ENCODE data around the gene SPON1.
"Not testable (repeated sequence)": the region's sequence is repeated elsewhere in the genome, so short reads cannot be mapped to it uniquely, and the experiment has no call there.

SPON1 gene

DNA sequence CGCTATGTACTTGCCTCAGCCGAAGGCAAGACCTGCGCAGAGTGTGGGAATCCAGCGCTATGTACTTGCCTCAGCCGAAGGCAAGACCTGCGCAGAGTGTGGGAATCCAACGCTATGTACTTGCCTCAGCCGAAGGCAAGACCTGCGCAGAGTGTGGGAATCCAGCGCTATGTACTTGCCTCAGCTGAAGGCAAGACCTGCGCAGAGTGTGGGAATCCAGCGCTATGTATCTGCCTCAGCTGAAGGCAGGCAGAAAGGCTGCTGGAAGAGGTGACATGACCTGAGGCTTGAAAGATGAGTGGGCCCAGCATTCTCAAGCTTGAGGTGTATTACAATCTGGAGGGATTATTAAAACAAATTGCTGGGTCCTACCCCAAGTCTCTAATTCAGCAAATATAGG, 290.0 kb downstream of the SPON1 start:
- DNase-seq = not testable (repeated sequence)

DNA sequence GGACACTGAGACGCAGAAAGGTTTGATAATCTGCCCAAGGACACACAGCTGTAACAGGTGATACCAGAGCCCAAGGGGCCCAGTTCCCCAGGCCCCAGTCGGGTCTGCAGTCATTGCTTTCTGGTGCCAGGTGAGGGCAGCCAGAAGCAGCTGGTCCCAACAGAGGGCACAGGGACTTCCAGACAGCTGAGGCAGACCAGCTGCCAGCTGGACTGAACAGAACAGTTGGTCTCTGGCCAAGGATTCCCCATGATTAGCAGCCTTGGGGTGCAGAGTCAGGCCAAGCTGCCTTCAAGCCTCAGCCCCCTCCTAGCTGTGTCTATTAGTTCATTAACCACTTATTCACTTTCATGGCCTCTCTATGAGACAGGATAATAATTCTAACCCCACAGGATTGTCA, 290.9 kb downstream of the SPON1 start:
- DNase-seq = no peak

DNA sequence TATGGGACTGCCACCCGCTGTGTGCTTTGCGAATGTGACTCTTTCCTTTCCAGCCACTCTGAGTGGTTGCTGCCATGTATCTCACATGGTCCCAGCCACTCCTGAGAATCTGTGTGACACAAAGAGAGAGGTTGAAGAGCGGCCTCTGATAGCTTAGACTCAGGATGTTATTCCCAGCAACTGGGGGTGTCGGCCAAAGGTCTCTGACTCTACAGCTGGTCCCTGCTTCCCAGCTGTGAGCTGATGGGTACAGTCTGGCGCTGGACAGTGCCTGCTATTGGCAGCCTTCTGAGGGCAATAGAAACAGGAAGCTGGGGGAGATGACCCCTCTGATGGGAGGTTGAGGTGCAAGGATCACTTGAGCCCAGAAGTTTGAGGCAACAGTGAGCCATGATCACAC, 291.3 kb downstream of the SPON1 start:
- no peak for DNase-seq

DNA sequence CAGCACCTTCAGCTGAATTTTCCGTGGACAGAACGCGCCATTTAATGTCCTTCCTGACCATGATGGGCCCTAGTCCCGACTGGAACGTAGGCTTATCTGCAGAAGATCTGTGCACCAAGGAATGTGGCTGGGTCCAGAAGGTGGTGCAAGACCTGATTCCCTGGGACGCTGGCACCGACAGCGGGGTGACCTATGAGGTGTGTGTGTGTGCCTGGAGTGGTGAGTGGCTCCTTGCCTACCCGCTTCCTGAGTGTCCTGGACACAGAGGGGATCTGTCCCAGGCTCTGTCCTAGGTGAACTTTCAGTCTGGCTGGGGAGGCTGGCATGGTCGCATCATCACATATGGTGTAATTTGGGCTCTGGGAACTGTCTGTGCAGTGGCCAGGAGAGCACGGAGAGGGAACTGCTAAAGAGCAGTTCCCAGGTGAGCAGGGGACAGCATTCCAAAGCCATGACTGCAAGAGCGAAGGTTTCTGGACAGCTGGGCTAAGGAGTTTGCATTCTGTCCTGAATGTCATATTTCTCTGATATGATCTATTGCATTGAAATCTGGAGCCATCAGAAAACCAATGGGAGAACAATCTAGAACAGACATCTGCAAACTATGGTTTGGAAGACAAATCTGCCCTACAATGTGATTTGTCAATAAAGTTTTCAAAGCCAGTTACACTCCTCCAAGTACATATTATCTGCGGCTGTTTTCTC, 292.2 kb downstream of the SPON1 start:
- no peak for DNase-seq

DNA sequence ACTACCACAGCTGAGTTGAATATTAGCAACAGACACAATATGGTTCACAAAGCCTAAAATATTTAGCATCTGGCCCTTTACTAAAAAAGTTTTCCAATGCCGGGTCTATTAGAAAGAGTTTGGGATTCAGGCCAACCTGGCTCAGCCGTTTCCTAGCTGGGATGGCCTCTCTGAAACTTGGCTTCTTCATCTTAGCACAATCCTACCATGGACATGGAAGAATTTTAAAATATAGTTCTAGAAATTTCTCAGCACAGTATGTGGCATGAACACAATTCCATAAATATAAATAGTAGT, 292.7 kb downstream of the SPON1 start:
- DNase-seq = no peak

DNA sequence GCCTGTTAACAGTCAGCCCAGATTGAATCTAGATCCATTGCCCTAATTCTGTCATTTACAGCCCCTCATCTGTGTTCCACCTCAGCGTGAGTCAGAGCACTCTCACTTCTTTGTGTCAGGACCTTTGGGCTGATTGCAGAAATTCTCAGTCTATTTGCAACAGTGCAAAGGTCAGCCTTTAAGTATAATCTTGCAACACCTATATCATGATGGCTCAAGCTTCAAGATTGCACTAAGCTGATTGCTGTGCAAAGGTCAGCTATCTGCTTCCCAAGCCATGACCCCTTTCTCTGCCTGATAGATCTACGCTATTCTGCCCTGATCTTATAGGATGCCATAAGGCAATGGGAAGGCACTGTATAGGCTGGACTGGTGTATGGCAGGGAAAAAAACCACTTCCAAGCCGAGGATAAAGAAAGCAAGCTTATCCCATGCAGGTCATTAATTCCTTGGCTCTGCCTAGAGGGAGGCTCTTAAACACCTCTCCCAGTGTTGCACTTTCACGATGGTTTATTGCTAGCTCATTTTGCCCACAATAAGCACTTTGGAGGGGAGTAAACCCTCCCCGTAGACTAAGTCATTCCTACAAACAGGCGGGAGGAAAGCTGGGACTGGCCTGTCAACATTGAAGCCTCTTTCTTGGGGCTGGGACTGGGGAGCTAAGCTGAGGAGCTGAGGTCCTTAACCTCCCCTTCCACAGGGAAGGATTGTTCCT, 295.9 kb downstream of the SPON1 start:
- DNase-seq = no peak

DNA sequence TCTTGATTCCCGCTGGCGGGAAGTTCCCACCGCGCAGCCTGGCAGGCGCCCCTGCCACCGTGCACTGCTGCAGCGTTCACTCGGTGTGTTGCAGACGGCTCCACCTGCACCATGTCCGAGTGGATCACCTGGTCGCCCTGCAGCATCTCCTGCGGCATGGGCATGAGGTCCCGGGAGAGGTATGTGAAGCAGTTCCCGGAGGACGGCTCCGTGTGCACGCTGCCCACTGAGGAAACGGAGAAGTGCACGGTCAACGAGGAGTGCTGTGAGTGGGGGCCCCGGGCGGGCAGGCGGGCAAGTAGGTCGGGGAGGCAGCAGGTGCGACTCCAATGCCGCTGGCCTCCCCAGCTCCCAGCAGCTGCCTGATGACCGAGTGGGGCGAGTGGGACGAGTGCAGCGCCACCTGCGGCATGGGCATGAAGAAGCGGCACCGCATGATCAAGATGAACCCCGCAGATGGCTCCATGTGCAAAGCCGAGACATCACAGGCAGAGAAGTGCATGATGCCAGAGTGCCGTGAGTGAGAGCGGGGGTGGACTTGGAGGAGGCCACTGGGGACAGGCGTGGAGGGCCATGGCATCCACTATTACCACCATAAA, 296.8 kb downstream of the SPON1 start:
- no peak for DNase-seq

DNA sequence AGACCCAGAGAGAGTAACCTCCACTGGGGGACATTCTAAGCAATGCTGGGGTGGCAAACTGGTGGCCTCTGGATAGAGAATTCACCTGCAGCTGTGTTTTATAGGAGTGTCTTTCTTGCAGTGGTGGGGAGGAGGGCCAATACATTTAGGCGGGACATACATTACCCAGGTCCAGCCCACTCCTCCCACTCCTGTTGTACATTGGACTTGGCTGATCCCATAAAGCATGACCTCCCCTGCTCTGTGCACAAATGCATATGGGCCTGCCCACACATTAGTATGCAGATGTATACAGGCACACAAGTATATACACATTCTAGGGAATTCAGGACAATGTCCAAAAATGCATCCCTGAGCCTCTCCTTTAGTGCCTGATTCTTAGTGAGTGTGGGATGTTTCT, 297.4 kb downstream of the SPON1 start:
- DNase-seq = no peak

DNA sequence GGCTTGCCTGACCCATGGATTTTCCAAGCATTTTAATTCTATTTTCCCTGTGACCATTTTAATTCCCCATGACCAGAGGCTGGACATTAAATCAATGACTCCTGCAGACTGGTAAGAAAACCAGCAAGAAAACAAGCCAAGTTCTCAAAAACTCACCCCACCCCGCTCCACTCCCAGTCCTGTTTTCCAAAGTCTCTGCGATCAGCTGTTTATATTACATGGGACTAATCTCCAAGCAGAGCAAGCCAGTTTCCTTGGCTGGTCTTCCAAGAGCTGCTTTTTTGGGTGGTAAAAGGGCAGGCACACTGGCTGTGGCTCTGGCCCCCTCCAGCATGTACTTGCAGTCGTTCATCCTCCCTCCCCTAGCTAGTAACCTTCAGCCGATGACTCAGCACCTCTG, 298.5 kb downstream of the SPON1 start:
- DNase-seq = no peak

DNA sequence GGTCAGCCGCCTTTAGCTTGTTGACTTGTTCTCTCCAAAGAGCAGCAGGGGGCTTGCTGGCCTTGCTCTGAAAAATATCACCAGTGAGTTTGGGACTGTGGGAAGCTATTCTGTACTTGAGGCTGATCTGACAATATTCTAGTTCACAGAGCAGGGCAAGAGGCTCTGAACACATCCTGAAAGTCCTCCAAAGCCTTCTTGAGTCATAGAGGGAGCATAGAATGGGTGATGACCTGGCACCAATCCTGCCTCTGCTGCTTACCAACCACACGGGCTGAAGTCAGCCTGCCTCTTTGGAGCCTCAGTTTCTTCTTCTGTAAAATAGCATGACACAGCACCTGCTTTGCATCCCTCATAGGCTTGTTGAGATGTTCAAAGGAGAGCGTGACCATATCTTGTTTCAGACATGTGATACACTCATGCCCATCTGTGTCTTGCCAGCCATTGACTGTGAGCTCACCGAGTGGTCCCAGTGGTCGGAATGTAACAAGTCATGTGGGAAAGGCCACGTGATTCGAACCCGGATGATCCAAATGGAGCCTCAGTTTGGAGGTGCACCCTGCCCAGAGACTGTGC, 299.8 kb downstream of the SPON1 start:
- no peak for DNase-seq

DNA sequence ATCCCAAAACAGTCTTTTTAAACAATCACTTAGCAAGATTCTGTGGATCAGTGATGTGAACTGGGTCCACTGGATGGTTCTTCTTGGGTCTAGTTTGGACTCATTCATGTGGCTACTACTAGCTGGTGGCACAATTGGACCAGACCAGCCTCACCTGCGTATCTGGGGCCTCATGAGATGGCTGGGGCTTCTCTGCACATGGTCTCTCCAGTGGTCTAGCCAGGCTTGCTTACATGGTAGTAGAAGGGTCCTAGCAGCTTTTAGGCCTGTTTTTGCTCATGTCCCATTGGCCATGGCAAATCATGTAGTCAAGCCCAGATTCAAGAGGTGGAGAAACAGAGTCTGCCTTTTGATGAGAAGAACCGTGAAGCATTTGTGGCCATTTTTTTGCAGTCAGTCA, 302.4 kb downstream of the SPON1 start:
- no peak for DNase-seq

DNA sequence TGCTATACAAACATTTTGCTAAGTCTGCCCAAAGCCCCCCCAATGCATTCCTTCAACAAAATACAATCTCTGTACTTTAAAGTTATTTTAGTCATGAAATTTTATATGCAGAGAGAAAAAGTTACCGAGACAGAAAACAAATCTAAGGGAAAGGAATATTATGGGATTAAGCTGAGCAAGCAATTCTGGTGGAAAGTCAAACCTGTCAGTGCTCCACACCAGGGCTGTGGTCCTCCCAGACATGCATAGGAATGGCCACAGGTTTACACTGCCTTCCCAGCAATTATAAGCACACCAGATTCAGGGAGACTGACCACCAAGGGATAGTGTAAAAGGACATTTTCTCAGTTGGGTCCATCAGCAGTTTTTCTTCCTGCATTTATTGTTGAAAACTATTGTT, 304.1 kb downstream of the SPON1 start:
- no peak for DNase-seq

DNA sequence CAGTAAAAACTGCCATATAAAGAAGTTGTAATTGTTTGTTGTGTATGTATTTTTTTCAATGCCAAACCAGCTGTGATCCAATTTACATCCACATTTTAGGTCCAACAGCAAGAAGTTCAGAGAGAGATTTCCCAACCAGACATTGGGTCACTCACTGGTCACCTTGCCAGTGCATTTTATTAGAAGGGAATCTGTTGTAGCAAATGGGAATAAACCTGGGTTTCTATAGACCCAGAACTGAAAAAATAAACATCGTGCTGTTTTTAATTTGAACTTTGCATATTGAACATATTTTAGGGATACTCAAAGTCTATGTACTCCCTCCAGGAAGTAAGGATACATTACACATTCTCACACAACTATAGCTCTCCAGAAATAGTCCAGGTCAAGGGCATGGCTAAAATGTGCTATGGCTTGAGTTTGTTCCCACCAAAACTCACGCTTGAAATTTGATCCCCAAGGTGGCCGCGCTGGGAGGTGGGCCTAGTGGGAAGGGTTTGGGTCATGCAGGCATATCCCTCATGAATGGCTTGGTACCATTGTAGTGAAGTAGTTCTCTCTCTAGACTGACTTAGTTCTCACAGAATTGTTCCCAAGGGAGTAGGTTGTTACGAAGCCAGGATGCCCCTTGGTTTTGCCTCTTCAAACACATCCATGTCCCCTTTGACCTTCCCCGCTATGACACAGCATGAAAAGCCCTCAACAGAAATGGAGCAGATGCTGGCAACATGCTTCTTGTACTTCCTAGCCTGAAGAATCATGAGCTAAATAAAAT, 305.5 kb downstream of the SPON1 start:
- DNase-seq = no peak

DNA sequence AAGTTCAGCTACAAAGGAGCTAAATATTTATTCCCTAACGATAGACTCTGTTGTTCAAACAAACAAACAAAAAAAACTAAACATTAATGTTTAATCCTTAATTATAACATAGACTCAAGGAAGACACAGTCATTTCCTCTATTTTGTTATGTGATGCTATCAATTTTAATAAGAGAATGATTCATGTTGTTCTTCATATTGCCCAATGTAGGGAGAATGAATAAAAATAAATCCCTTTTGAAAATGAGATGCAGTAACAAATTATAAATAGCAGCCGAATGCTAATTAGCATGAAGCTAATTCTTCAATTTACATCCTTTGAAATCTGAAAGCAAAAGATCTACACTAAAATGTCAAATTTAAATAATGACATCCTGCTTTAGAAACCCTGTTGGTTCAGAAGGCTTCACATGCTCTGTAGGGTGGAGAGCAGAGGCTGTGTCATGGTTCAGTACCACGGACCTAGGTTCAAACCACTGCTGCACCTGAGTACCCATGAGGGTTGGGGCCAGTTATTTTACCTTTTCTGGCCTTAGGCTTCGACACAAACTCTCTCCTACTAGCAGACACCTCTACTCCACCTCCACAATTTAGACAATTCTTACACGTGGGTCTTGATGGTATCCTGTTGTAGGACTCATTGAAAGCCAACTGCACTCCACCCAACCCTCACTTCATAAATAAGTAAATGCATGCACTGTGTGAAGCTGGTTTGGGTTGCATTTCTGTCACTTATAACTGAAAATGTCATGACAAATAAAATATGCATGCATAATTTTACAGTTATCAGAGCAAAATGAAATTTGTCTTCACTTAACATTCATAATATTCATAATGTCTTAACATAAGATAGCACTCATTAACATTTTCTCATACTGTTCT, 307.4 kb downstream of the SPON1 start:
- DNase-seq = no peak

DNA sequence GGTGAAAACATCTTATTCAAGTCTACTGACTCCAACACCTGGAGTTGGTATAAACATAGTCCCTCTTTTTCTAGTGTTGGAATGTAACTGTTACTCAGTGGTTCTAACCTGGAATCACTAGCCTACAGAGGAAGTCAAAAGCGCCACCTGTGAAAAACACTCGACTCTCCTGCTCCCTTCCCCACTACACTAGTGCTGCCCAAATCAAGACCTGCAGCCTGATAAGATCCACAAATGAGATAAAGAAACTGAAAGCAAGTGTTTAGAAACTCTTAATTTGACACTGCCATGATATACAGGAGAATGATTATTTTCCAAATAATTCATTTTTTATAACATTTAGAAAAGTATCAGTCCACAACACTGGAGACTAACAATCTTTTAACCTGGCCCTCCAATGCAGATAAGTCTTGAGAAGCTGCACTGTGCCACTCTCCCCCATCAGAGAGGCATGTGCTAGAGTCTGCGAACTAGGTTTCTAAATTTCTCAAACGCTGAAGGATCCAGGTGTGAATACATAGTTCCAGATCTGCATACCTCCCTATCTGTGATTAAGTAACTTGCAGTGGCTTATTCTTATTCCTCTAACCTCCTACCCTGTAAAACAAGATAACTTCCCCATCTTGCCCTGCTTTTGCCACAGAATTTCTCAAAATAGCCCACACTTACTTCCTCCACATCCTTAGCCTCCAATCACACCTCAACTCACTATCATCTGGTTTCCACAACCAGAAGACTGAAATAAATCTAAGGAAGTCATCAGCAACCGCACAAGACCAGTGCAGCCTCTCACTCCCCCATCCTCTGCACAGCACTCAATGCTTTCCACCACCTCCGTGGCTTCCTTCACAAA, 308.4 kb downstream of the SPON1 start:
- peak; percentile 16 for DNase-seq

DNA sequence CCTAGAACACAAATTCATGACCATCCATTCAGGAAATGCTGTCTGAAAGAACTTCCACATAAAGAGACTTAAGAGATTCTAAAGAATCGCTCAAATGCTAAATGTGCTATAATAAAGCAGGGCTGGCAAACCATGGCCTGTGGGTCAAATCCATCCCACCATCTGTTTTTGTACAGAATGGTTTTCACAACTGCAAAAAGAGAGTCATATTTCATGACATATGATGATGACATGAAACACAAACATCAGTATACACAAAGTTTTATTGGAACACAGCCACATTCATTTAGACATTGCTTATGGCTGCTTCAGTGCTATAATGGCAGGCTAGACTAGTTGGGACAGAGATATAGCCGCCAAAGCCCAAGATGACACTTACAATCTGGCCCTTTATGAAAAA, 311.4 kb downstream of the SPON1 start:
- no peak for DNase-seq

DNA sequence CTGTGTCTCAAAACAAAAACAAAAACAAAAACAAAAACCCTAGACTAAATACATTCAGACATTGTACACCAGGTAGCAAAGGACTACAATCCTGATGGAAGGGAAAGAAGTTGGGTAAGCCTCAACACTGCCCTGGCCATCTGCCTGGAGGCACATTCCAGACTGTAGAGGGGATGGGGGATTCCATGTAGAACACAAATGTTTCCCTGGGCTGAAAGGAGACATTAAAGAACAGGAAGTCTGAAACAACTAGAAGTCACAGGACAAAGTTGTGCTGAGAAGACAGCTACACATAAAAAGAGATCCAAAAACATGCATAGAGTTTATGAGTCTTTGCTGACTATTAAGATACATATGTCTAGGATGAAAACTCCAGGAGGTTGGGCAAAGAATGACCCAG, 312.6 kb downstream of the SPON1 start:
- DNase-seq = no peak

DNA sequence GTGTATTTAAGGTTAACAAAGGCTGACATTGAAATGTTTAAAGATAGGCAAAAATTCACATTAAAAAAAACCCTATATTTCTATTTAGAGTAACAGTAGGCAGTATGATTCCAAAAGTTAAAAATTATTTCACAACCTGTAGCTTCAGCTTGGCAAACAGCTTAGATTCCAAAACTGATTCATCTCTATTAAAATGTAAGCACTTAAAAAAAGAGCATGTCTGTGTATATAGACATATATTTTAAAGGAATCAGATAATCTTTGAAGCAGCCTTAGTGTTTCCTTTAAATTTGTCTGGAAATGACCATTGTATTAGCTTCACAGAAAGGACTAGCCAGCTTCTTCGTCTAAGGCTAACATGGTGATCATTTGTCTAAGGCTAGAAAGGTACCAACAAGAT, 316.3 kb downstream of the SPON1 start:
- not testable (repeated sequence) for DNase-seq

DNA sequence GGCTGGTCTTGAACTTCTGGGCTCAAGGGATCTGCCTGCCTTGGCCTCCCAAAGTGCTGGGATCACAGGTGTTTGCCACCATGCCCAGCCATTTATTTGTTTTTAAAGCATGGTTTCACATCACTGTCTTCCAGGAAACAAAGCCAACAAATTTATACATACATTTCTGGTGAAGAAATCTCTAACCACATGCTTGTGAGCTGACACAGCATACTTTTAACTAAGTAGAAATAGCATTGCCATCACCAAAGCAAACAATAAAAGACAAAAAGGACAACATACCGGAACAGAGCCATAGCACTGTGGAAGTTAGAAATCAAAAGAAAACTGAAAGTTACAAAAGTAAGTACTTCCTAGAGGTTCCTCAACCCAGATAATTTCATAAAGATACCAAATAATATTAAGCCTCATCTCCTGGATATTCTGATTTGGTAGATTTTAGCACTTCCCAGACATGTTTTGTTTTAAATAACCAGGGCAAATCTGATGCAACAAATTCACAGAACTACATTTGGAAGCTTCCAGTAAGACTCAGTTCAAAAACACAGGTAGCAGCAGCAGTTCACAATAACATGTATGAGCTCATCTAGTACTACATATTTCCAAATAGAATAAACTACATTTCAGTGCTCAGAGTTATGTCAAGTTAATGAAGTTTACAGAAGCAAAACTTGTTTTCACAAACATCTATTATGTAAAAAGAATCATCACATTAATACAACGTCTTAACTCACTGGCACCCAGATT, 325.8 kb downstream of the SPON1 start:
- DNase-seq = no peak

DNA sequence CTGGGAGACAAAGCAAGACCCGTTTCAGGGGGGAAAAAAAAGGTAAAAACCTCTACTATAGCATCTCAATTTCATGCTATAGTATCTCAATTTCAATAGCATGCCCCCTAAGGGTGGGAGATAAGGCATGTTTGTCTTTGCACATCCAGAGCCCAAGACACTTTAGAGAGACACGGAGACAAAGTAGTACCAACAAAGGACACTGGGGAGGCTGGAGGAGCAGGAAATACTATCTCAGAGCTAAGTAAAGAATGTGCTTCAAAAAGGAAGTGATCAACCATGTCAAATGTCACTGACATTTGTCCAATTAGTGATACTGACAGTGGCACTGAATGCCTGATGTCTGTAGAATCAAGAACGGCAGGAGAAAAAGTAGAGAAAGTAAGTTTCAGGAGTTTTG, 327.9 kb downstream of the SPON1 start:
- DNase-seq = no peak

DNA sequence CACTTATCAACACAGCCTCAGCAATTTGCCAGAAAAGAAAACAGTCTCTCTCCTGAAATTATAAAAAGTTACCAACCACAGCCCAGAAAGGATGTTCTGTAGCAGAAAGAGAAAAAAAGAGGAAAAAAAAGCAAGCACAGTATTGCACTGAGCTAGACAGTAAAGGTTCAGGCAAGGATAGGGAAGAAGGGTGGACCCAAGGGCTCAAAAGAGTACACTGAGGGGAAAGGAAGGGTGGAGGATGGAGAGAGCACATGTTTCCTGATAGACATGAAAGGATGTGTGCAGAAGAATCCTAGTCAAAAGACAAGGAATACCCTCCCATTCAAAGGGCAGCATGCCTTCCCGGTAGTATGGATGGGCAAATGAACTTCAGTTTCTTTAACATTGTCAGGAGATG, 337.4 kb downstream of the SPON1 start:
- no peak for DNase-seq

Measured in CD4-positive, alpha-beta T cell treated with Interleukin-21 for 1 hour (primary cell).